Measurements from ENCODE around the gene CRYBG2. TPM values are rescaled to one million over a fixed set of nuclear protein-coding genes. Genes with fewer than 3 reads are reported as not detected.

The CRYBG2 gene
- total RNA-seq, 1 donor from 2014 or later = 7.0 TPM

- peak; percentile 48 for DNase-seq (ENCODE audit: low spot score)
Observed at GRCh38 chr1:26280333-26281042, 73.4 kb downstream of the CRYBG2 start.

GRCh38 chr1:26279456-26280332, 74.2 kb downstream of the CRYBG2 start, which contains the start of gene SH3BGRL3:
Gene SH3BGRL3, plus strand, starts transcription at chr1:26280086. Its CDS starts 70 bp downstream, at chr1:26280156.
- DNase-seq (ENCODE audit: low spot score) = peak; percentile 90

DNA sequence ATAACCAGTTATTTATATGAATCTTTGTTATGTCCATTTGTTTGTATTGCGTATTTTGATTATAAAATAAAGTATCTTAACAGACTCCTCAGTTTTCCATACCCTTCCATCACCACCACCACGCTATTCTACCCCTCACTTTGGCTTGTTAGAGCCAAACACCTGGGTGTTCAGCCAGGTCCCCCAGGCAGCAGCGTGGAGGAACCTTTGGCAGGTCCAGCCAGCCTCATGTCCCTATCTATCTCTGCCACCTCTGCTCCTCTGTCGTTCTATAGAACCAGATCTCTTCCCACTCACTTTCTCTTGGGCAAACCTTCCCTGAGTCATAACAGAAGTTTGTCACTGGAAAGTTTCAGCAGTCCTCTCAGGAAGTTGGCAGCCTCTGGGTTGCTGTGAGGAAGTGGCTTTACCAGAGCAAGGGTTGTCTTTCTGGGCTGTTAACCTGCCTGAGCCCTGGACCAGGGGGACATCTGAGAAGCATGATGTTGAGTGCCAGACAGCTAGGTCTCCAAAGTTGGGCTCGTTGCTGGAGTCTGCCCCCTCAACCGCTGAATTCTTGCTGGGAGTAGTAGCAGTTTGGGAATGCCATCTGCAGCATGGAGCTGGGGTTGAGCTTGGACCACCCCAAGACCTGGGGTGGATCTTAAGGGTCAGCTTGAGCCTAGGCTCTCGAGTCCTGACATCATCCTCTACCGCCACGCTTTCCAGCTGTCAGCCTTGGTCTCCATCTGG, 75.0 kb downstream of the CRYBG2 start:
- peak; percentile 71 for DNase-seq (ENCODE audit: low spot score)

GRCh38 chr1:26278303-26278702, 75.6 kb downstream of the CRYBG2 start:
- DNase-seq (ENCODE audit: low spot score) = peak; percentile 97

- DNase-seq (ENCODE audit: low spot score) = no peak
Observed at GRCh38 chr1:26277719-26278118, 76.2 kb downstream of the CRYBG2 start.

GRCh38 chr1:26277261-26277661, 76.7 kb downstream of the CRYBG2 start:
- DNase-seq (ENCODE audit: low spot score) = no peak

DNA sequence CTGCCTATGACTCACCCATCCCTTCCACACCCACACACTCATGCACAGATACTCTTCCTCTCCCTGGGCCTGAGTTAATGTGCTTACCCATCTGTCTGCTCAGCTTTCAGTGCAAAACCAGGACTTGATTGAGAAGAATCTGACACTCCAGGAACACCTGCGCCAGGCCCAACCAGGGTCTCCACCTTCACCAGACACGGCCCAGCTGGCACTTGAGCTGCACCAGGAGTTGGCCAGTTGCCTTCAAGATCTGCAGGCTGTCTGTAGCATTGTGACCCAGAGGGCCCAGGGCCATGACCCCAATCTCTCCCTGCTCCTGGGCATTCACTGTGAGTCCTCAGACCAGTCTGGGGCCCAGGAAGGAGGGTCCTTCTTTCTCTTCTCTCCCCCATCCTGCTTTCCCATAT, 77.5 kb downstream of the CRYBG2 start:
- no peak for DNase-seq (ENCODE audit: low spot score)

DNA sequence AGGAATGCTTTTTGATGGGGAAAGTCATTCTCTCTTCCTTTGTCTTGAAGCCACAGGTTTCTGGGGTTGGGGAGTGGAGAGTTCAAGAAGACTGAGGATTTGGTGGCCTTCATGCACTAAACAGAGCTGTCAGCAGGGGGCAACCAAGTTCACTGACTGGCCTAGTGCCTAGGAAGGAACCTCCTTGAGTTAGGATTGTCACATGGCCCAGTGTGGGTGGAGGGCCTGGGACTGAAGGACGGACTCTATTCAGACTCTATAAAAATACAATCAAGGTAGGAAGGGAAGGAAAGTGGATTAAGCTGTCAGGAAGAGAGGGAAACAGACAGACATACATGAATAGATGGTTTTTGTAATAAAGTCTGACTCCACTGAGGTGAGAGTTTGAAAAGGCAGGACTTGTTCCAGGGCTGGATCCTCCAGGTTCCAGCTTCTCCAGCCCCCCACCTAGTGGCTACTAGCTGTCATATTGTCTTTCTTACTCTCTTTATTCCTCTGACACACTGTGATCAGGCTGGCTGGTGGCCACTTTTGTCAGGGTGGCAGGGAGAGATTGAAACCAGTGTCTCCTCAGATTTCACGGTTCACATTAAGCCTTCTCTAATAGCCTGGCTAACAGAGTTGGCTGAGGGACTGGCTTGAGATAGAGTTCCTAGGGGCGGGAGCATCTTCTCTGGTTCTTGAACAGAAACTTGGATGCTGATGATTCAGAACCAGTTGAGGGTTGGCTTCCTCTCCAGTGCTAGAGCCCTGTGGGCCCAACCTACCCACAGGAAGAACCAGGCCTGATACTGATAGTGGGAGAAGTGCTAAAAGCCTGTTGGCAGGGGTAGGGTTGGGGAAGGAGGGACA, 78.1 kb downstream of the CRYBG2 start:
- peak; percentile 96 for DNase-seq (ENCODE audit: low spot score)

DNA sequence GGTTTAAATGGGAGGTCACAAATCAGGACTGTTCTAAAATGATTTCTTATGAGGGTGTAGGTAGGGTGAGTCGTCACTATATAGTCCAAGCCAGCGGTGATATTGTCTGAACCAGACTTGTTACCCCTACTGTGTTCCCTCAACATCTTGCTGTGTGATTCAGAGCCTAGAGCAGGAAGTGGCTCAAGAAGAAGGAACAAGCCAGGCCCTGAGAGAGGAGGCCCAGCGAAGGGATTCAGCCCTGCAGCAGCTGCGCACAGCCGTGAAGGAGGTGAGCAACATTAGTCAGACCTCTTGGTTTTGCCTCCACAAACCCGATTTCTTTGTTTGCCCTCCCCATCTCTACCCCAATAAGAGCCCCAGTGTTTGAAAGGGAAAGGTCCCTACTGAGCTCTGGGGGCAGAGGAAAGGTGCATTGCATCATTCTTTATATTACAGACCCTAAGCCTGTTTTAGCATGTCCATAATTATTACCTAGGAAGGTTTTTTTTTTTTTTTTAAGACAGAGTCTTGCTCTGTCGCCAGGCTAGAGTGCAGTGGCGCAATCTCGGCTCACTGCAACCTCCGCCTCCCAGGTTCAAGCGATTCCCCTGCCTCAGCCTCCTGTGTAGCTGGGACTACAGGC, 79.0 kb downstream of the CRYBG2 start:
- no peak for DNase-seq (ENCODE audit: low spot score)

Other genes with a start within 250 kb of the CRYBG2 start
- 14.9 TPM for gene PDIK1L, start 242.3 kb downstream of the CRYBG2 start, total RNA-seq (ENCODE audit: insufficient read depth, low replicate concordance)
- gene FAM110D, start 195.1 kb downstream of the CRYBG2 start, total RNA-seq (ENCODE audit: insufficient read depth, low replicate concordance) = 0.72 TPM
- not detected for gene C1orf232, start 185.2 kb downstream of the CRYBG2 start, total RNA-seq (ENCODE audit: insufficient read depth, low replicate concordance)
- not detected for gene ZNF593, start 184.2 kb downstream of the CRYBG2 start, total RNA-seq (ENCODE audit: insufficient read depth, low replicate concordance)
- gene ZNF593OS, start 182.3 kb downstream of the CRYBG2 start, total RNA-seq (ENCODE audit: insufficient read depth, low replicate concordance) = not detected
- gene CNKSR1, start 176.6 kb downstream of the CRYBG2 start, total RNA-seq (ENCODE audit: insufficient read depth, low replicate concordance) = not detected
- 1.7 TPM for gene CATSPER4, start 163.5 kb downstream of the CRYBG2 start, total RNA-seq (ENCODE audit: insufficient read depth, low replicate concordance)
- gene CEP85, start 119.9 kb downstream of the CRYBG2 start, total RNA-seq (ENCODE audit: insufficient read depth, low replicate concordance) = 1.7 TPM
- 12.5 TPM for gene SH3BGRL3, start 74.0 kb downstream of the CRYBG2 start, total RNA-seq (ENCODE audit: insufficient read depth, low replicate concordance)
- gene UBXN11, start 47.5 kb downstream of the CRYBG2 start, total RNA-seq (ENCODE audit: insufficient read depth, low replicate concordance) = 8.2 TPM
- gene CD52, start 36.2 kb downstream of the CRYBG2 start, total RNA-seq (ENCODE audit: insufficient read depth, low replicate concordance) = not detected
- gene ZNF683, start 18.6 kb upstream of the CRYBG2 start, total RNA-seq (ENCODE audit: insufficient read depth, low replicate concordance) = 1.4 TPM
- gene LIN28A, start 56.7 kb upstream of the CRYBG2 start, total RNA-seq (ENCODE audit: insufficient read depth, low replicate concordance) = 1.4 TPM
- gene DHDDS, start 78.2 kb upstream of the CRYBG2 start, total RNA-seq (ENCODE audit: insufficient read depth, low replicate concordance) = 26.2 TPM
- gene HMGN2, start 118.3 kb upstream of the CRYBG2 start, total RNA-seq (ENCODE audit: insufficient read depth, low replicate concordance) = 255 TPM
- gene RPS6KA1, start 175.6 kb upstream of the CRYBG2 start, total RNA-seq (ENCODE audit: insufficient read depth, low replicate concordance) = 11.1 TPM